ENCODE measurements around the gene PFDN6.
"Not testable (repeated sequence)": the region's sequence is repeated elsewhere in the genome, so short reads cannot be mapped to it uniquely, and the experiment has no call there.

Gene PFDN6

DNA sequence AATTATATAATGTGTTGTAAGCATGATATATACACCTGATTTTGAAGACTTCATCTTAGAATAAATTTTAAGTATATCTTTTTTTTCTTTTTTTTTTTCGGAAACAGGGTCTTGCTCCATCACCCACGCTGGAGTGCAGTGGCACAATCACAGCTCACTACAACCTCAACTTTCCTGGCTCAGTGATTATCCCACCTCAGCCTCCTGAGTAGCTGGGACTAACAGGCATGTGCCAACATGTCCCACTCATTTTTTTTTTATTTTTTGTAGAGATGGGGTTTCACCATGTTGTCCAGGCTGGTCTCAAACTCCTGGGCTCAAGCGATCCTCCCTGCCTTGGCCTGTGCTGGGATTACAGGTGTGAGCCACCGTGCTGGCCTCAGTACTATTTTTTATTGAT is 34.8 kb upstream of the PFDN6 start:
- TF ChIP-seq CTCF (IDR thresholded peaks at IDR 0.05): no peak
- H3K9me3 ChIP-seq: no peaks in the 10 kb centered on the region
- H3K27me3 ChIP-seq: no peaks in the 10 kb centered on the region
- peaks cover 23% of the 10 kb centered on the region for H3K36me3 ChIP-seq
- H3K4me3 ChIP-seq (ENCODE audit: low read depth in 1 of 2, low read length in 1 of 2): no peak overlapping the region
- no peak overlapping the region for H3K27ac ChIP-seq
- H3K4me1 ChIP-seq (ENCODE audit: control insufficient read depth in 1 of 2, insufficient read depth in 1 of 2, low read depth in 1 of 2, low read length in 1 of 2): peaks cover 6% of the 10 kb centered on the region in 2 experiments

DNA sequence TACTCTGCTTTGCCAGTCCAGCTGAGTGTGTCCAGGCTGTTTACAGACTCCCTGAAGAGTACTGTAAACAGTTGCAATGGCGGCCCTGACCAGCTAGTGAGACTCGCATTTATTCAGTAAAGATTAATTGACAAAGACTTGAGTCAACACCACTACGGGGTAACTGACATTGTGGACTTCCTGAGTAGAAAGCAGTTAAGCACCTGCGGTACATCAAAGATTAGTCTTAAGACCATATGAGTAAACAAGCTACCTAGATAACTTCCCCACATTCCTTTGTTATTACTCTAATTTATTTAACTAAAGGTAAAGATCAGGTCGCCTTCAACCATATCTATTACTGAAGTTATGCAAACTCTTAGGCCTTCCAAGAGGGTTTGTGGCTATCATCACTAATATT is 30.4 kb upstream of the PFDN6 start:
- H3K4me1 ChIP-seq (ENCODE audit: control insufficient read depth in 1 of 2, insufficient read depth in 1 of 2, low read depth in 1 of 2, low read length in 1 of 2): no peaks in the 10 kb centered on the region
- peaks cover 55% of the 10 kb centered on the region for H3K36me3 ChIP-seq
- H3K4me3 ChIP-seq (ENCODE audit: low read depth in 1 of 2, low read length in 1 of 2): no peak overlapping the region
- TF ChIP-seq CTCF (IDR thresholded peaks at IDR 0.05): no peak
- no peaks in the 10 kb centered on the region for H3K9me3 ChIP-seq
- H3K27ac ChIP-seq: no peak overlapping the region
- H3K27me3 ChIP-seq: no peaks in the 10 kb centered on the region

DNA sequence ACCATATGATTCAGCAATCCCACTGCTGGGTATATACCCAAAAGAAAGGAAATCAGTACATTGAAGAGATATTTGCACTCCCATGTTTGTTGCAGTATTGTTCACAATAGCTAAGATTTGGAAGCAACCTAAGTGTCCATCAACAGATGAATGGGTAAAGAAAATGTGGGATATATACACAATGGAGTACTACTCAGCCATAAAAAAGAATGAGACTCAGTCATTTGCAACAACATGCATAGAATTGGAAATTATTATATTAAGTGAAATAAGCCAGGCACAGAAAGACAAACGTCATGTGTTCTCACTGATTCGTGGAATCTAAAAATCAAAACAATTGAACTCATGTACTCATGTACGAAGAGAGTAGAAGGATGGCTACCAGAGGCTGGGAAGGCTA is 26.9 kb upstream of the PFDN6 start:
- H3K4me3 ChIP-seq (ENCODE audit: low read depth in 1 of 2, low read length in 1 of 2); H3K27ac ChIP-seq; H3K9me3 ChIP-seq; H3K4me1 ChIP-seq (ENCODE audit: control insufficient read depth in 1 of 2, insufficient read depth in 1 of 2, low read depth in 1 of 2, low read length in 1 of 2); H3K27me3 ChIP-seq: not testable (repeated sequence)
- peaks cover 84% of the 10 kb centered on the region for H3K36me3 ChIP-seq

GRCh38 chr6:33264015-33264414 is 25.4 kb upstream of the PFDN6 start:
- Histone ChIP-seq H3K4me3 (ENCODE audit: low read depth in 1 of 2, low read length in 1 of 2) (no peak overlapping the region), H3K4me1 (ENCODE audit: control insufficient read depth in 1 of 2, insufficient read depth in 1 of 2, low read depth in 1 of 2, low read length in 1 of 2) (no peaks in the 10 kb centered on the region), H3K27ac (no peak overlapping the region), H3K27me3 (no peaks in the 10 kb centered on the region), H3K9me3 (no peaks in the 10 kb centered on the region), H3K36me3 (peaks cover 91% of the 10 kb centered on the region)
- TF ChIP-seq CTCF (IDR thresholded peaks at IDR 0.05): no peak

- no peak for TF ChIP-seq CTCF (IDR thresholded peaks at IDR 0.05)
- no peaks in the 10 kb centered on the region for H3K27me3 ChIP-seq
- H3K36me3 ChIP-seq: peaks cover 30% of the 10 kb centered on the region
- H3K9me3 ChIP-seq: no peaks in the 10 kb centered on the region
- peaks cover 21 to 27% of the 10 kb centered on the region in 2 experiments for H3K4me1 ChIP-seq (ENCODE audit: control insufficient read depth in 1 of 2, insufficient read depth in 1 of 2, low read depth in 1 of 2, low read length in 1 of 2)
- peak overlapping the region; percentile 96 for H3K27ac ChIP-seq
- peak overlapping the region; percentile 73 to 87 for H3K4me3 ChIP-seq (ENCODE audit: low read depth in 1 of 2, low read length in 1 of 2)
Observed at GRCh38 chr6:33271117-33271467, 18.3 kb upstream of the PFDN6 start.

- H3K27me3 ChIP-seq: no peaks in the 10 kb centered on the region
Observed at GRCh38 chr6:33271468-33272274, 17.7 kb upstream of the PFDN6 start, which contains the start of the genes RPS18 and VPS52. RPS18 (plus strand) TSS chr6:33272075; CDS start chr6:33272120, 45 bp downstream. VPS52 (minus strand) TSS chr6:33271876; CDS start chr6:33271675, 201 bp downstream.

More at GRCh38 chr6:33271468-33272274, 17.7 kb upstream of the PFDN6 start, which contains the start of the genes RPS18 and VPS52:
- peak; percentile 38 for TF ChIP-seq CTCF (IDR thresholded peaks at IDR 0.05)
- peak within 1 kb of the TSS; percentile 96 for H3K27ac ChIP-seq
- peaks cover 26 to 33% of the 10 kb centered on the region in 2 experiments for H3K4me1 ChIP-seq (ENCODE audit: control insufficient read depth in 1 of 2, insufficient read depth in 1 of 2, low read depth in 1 of 2, low read length in 1 of 2)
- H3K9me3 ChIP-seq: no peaks in the 10 kb centered on the region
- peak within 1 kb of the TSS; percentile 73 to 87 for H3K4me3 ChIP-seq (ENCODE audit: low read depth in 1 of 2, low read length in 1 of 2)
- H3K36me3 ChIP-seq: peaks cover 24% of the 10 kb centered on the region
